HFFc6 (cell line): ENCODE data around the gene SRSF9. TPM values are rescaled to one million over a fixed set of nuclear protein-coding genes. Genes with fewer than 3 reads are reported as not detected.

Experiments used
- DNase-seq: peaks from one replicate; pipeline ENCODE4 v3.0.0-alpha.2; 2018
- H3K27ac Mint-ChIP-seq: 2 replicates; pipeline ENCODE4 v1.8.0; 2020; ENCODE audit warnings: mild to moderate bottlenecking, mixed read lengths
- H3K27me3 Mint-ChIP-seq: 2 replicates; pipeline ENCODE4 v1.8.0; 2021; ENCODE audit warnings: mild to moderate bottlenecking, moderate library complexity, mixed read lengths; ENCODE audit not compliant: insufficient read depth
- H3K36me3 Mint-ChIP-seq: 2 replicates; pipeline ENCODE4 v1.8.0; 2021; ENCODE audit warnings: low read depth, mixed read lengths
- H3K4me1 Mint-ChIP-seq: 2 replicates; pipeline ENCODE4 v1.8.0; 2020; ENCODE audit warnings: low read depth, mixed read lengths
- H3K4me3 Mint-ChIP-seq: 2 replicates; pipeline ENCODE4 v1.8.0; 2020; ENCODE audit warnings: mild to moderate bottlenecking, moderate library complexity, mixed read lengths
- H3K9me3 Mint-ChIP-seq: 2 replicates; pipeline ENCODE4 v1.8.0; 2020; ENCODE audit warnings: mild to moderate bottlenecking, mixed read lengths
- CTCF ChIP-seq: fragments of 200-600 bp; sonication (generic); IDR thresholded peaks from 2 replicates; pipeline ENCODE4 v1.5.0; 2021; ENCODE audit warnings: antibody characterized with exemption, mild to moderate bottlenecking
- total RNA-seq, 6 experiments: library from RNA; stranded (reverse); fragmentation: NEBNext Ultra II Directional; extraction: Animal tissue kit (Norgen Biotek cat#: 25700); gene quantifications; 2 replicates in 1 of 6; 3 replicates in 5 of 6; pipeline ENCODE4 v1.2.3, GENCODE V29; 2021

SRSF9 gene
- total RNA-seq, 6 experiments from 2014 or later: 232 to 247 (median 238) TPM

- no peak overlapping the region for H3K4me3 Mint-ChIP-seq
- no peak for TF ChIP-seq CTCF
- no peaks in the 10 kb centered on the region for H3K9me3 Mint-ChIP-seq
- H3K27me3 Mint-ChIP-seq: peaks cover 17% of the 10 kb centered on the region
- no peak for DNase-seq
- H3K27ac Mint-ChIP-seq: no peak overlapping the region
- H3K4me1 Mint-ChIP-seq: no peaks in the 10 kb centered on the region
- H3K36me3 Mint-ChIP-seq: no peaks in the 10 kb centered on the region
Measured at GRCh38 chr12:120429368-120429767, 40.2 kb downstream of the SRSF9 start.

GRCh38 chr12:120428597-120429229 is 40.8 kb downstream of the SRSF9 start:
- Mint-ChIP-seq H3K27me3 (peaks cover 17% of the 10 kb centered on the region), H3K4me3 (no peak overlapping the region), H3K36me3 (no peaks in the 10 kb centered on the region), H3K27ac (no peak overlapping the region), H3K4me1 (no peaks in the 10 kb centered on the region), H3K9me3 (no peaks in the 10 kb centered on the region)
- DNase-seq: no peak
- TF ChIP-seq CTCF: no peak

- H3K4me3 Mint-ChIP-seq: no peak overlapping the region
- H3K27ac Mint-ChIP-seq: no peak overlapping the region
- H3K4me1 Mint-ChIP-seq: no peaks in the 10 kb centered on the region
- no peaks in the 10 kb centered on the region for H3K9me3 Mint-ChIP-seq
- no peaks in the 10 kb centered on the region for H3K36me3 Mint-ChIP-seq
- no peak for DNase-seq
- TF ChIP-seq CTCF: no peak
- peaks cover 17% of the 10 kb centered on the region for H3K27me3 Mint-ChIP-seq
Measured at GRCh38 chr12:120425797-120426196, 43.8 kb downstream of the SRSF9 start.

DNA sequence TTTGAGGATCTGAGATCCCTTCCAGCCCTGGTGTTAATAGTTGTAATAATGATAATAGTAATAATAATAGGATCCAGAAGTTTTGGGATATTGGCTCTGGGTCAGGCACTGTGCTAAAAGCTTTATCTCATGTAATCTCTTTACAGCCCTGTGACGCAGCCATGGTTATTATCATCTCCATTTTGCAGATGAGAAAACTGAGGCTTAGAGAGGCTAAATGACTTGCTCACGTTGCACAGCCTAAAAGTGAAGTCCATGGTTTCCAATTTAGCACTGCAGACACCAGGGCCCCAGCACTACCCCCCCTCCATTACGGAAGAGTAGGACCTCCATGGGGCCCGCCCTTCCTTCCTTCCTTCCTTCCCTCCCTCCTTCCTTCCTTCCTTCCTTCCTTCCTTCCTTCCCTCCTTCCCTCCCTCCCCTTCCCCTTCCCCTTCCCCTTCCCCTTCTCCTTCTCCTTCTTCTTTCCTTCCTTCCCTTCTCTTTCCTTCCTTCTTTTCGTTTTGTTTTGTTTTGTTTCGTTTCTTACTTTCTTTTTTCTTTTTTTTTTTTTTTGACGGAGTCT is 46.6 kb downstream of the SRSF9 start:
- Mint-ChIP-seq H3K27ac (no peak overlapping the region), H3K36me3 (no peaks in the 10 kb centered on the region), H3K4me3 (no peak overlapping the region), H3K27me3 (peaks cover 18% of the 10 kb centered on the region), H3K4me1 (no peaks in the 10 kb centered on the region), H3K9me3 (no peaks in the 10 kb centered on the region)
- no peak for TF ChIP-seq CTCF
- no peak for DNase-seq

DNA sequence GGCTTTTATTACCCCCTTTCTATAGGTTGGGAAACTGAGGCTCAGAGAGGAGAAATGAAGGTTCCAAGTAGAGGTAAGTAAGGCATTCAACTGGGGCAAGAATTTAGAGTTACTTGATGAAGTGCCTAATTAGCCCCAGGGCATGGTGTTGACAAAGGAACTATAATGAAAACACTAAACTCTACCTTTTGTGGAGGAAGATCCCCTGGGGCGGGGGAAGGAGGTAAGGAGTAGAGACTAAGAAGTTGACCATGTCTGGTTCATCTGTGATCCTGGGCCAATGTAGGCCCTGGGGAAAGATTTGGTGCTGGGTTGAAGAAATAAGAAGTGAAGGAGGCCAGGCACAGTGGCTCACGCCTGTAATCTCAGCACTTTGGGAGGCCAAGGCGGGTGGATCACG is 47.8 kb downstream of the SRSF9 start:
- no peak overlapping the region for H3K4me3 Mint-ChIP-seq
- DNase-seq: no peak
- no peaks in the 10 kb centered on the region for H3K9me3 Mint-ChIP-seq
- peaks cover 17% of the 10 kb centered on the region for H3K27me3 Mint-ChIP-seq
- TF ChIP-seq CTCF: no peak
- no peaks in the 10 kb centered on the region for H3K36me3 Mint-ChIP-seq
- no peak overlapping the region for H3K27ac Mint-ChIP-seq
- H3K4me1 Mint-ChIP-seq: no peaks in the 10 kb centered on the region
